ENCODE measurements around the gene LGI1. TPM values are rescaled to one million over a fixed set of nuclear protein-coding genes. Genes with fewer than 3 reads are reported as not detected.

LGI1 gene
- total and polyA plus RNA-seq, 10 donors, result 0.16 TPM; not detected in 9

- peaks cover 0 to 6% (median 0%) of the 10 kb centered on the region in 7 donors for H3K27me3 ChIP-seq (replicated peaks in 1 of 7)
- WGBS, 5 donors, result 73 to 81% (median 76%) methylated on average over 5 of the region's 5 CpGs
Observed at GRCh38 chr10:93773120-93773519, 15.4 kb downstream of the LGI1 start.

GRCh38 chr10:93773705-93774104 lies 16.0 kb downstream of the LGI1 start:
- TF ChIP-seq POLR2AphosphoS5 (IDR thresholded peaks at IDR 0.05) (no peak), CTCF (IDR thresholded peaks at IDR 0.05 in 8 of 11, conservative IDR thresholded peaks at IDR 0.05 in 3 of 11) (no peak), POLR2A (IDR thresholded peaks at IDR 0.05) (no peak)
- Histone ChIP-seq H3K27ac (no peak overlapping the region), H3K36me3 (no peaks in the 10 kb centered on the region), H3K4me1 (no peaks in the 10 kb centered on the region), H3K9me3 (no peaks in the 10 kb centered on the region), H3K27me3 (replicated peaks in 1 of 7) (peaks cover 0 to 6% (median 0%) of the 10 kb centered on the region in 7 donors), H3K4me3 (no peak overlapping the region)
- no peak for DNase-seq
- intact Hi-C loops (cut with DNase I; ENCODE audit: low total_unique reads), result no loop called here
- 74 to 87% (median 81%) methylated on average over 4 of the region's 4 CpGs for WGBS, 5 donors

More at GRCh38 chr10:93773120-93773519, 15.4 kb downstream of the LGI1 start:
- TF ChIP-seq POLR2A (IDR thresholded peaks at IDR 0.05), result no peak
- TF ChIP-seq CTCF (IDR thresholded peaks at IDR 0.05 in 8 of 11, conservative IDR thresholded peaks at IDR 0.05 in 3 of 11), result no peak
- no peak for TF ChIP-seq POLR2AphosphoS5 (IDR thresholded peaks at IDR 0.05)
- no peak for DNase-seq
- no peaks in the 10 kb centered on the region for H3K36me3 ChIP-seq
- intact Hi-C loops (cut with DNase I; ENCODE audit: low total_unique reads), result no loop called here
- H3K27ac ChIP-seq, result no peak overlapping the region
- no peak overlapping the region for H3K4me3 ChIP-seq
- no peaks in the 10 kb centered on the region for H3K9me3 ChIP-seq
- no peaks in the 10 kb centered on the region for H3K4me1 ChIP-seq

- intact Hi-C loops (cut with DNase I; ENCODE audit: low total_unique reads), result no loop called here
- H3K4me1 ChIP-seq, result no peaks in the 10 kb centered on the region
- WGBS, 5 donors, result 84 to 91% (median 89%) methylated on average over 5 of the region's 5 CpGs
- H3K36me3 ChIP-seq, result no peaks in the 10 kb centered on the region
- TF ChIP-seq POLR2AphosphoS5 (IDR thresholded peaks at IDR 0.05) (no peak), CTCF (IDR thresholded peaks at IDR 0.05 in 8 of 11, conservative IDR thresholded peaks at IDR 0.05 in 3 of 11) (no peak)
- peaks cover 0 to 6% (median 0%) of the 10 kb centered on the region in 7 donors for H3K27me3 ChIP-seq (replicated peaks in 1 of 7)
- no peaks in the 10 kb centered on the region for H3K9me3 ChIP-seq
- no peak overlapping the region for H3K4me3 ChIP-seq
- no peak overlapping the region for H3K27ac ChIP-seq
- DNase-seq, result no peak
Observed at GRCh38 chr10:93775356-93775755, 17.6 kb downstream of the LGI1 start.

GRCh38 chr10:93777092-93777491 lies 19.4 kb downstream of the LGI1 start:
- Histone ChIP-seq H3K9me3 (no peaks in the 10 kb centered on the region), H3K27ac (no peak overlapping the region), H3K27me3 (replicated peaks in 1 of 7) (peaks cover 0 to 6% (median 0%) of the 10 kb centered on the region in 7 donors), H3K4me3 (no peak overlapping the region), H3K36me3 (no peaks in the 10 kb centered on the region), H3K4me1 (no peaks in the 10 kb centered on the region)
- intact Hi-C loops (cut with DNase I; ENCODE audit: low total_unique reads), result no loop called here
- WGBS, 5 donors, result 52 to 71% (median 62%) methylated on average over 2 of the region's 2 CpGs
- no peak for TF ChIP-seq POLR2A (IDR thresholded peaks at IDR 0.05)
- no peak for TF ChIP-seq POLR2AphosphoS5 (IDR thresholded peaks at IDR 0.05)
- no peak for TF ChIP-seq CTCF (IDR thresholded peaks at IDR 0.05 in 8 of 11, conservative IDR thresholded peaks at IDR 0.05 in 3 of 11)
- no peak for DNase-seq
